Measurements from ENCODE around the gene IGSF21. TPM values are rescaled to one million over a fixed set of nuclear protein-coding genes. Genes with fewer than 3 reads are reported as not detected.

Gene IGSF21
- total and polyA plus RNA-seq, 2 of the 8 experiments (the other 6 are each of a cell fraction or from before 2014, with no cell fraction given), result 22.5 to 28.5 TPM

DNA sequence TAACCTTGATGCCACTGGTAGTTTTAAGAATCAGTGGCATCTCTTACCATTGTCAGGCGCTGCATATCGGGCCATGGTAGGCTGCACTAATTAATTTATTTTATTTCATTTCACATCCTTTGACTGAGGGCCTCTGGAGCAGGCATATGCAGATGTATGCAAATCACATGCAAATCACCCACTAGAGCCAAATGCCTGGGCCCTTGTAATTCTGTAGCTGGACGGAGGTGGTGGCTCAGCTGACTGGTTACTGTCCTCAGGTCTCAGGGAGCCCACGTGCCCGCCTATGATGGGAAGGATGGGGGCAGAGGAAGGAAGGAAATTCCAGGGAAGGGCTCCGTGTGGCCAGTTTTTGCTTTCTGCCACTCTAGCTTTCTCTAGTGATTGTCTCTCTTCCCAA, 122.7 kb downstream of the IGSF21 start:
- no peak overlapping the region; the same call in 1 of the 2 replicates for H3K18ac ChIP-seq (ENCODE audit: extremely low read depth, low read length)
- no peak for TF ChIP-seq CEBPB (IDR thresholded peaks at IDR 0.05; ENCODE audit: low read depth, low read length)
- TF ChIP-seq, protein P1, sequence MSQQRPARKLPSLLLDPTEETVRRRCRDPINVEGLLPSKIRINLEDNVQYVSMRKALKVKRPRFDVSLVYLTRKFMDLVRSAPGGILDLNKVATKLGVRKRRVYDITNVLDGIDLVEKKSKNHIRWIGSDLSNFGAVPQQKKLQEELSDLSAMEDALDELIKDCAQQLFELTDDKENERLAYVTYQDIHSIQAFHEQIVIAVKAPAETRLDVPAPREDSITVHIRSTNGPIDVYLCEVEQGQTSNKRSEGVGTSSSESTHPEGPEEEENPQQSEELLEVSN (IDR thresholded peaks at IDR 0.05), result no peak
- no peak for TF ChIP-seq GTF2F1 (IDR thresholded peaks at IDR 0.05; ENCODE audit: borderline replicate concordance, low read depth, low read length)
- no peak for TF ChIP-seq RBBP5 (IDR thresholded peaks at IDR 0.05; ENCODE audit: borderline replicate concordance, low read depth, low read length)
- TF ChIP-seq NRF1 (IDR thresholded peaks at IDR 0.05; ENCODE audit: low read depth, low read length), result no peak
- no peak for TF ChIP-seq POLR2AphosphoS5 (IDR thresholded peaks at IDR 0.05; ENCODE audit: low read depth, low read length)
- TF ChIP-seq KDM5A (IDR thresholded peaks at IDR 0.05; ENCODE audit: low read length), result no peak
- TF ChIP-seq, protein P2, sequence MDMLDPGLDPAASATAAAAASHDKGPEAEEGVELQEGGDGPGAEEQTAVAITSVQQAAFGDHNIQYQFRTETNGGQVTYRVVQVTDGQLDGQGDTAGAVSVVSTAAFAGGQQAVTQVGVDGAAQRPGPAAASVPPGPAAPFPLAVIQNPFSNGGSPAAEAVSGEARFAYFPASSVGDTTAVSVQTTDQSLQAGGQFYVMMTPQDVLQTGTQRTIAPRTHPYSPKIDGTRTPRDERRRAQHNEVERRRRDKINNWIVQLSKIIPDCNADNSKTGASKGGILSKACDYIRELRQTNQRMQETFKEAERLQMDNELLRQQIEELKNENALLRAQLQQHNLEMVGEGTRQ (IDR thresholded peaks at IDR 0.05; ENCODE audit: low read length), result no peak
- TF ChIP-seq EP300 (IDR thresholded peaks at IDR 0.05; ENCODE audit: borderline replicate concordance in 1 of 2, low read depth in 2 of 2, low read length in 2 of 2), result no peak
- H3K27ac ChIP-seq (ENCODE audit: low read depth, low read length), result no peak overlapping the region
- no peak overlapping the region for H3K4me2 ChIP-seq (ENCODE audit: insufficient read depth in 1 of 2, low read depth in 2 of 2, low read length in 2 of 2)
- no peaks in the 10 kb centered on the region for H3K23me2 ChIP-seq (ENCODE audit: low read depth, low read length)
- H2BK120ac ChIP-seq (replicated peaks; ENCODE audit: low read depth, low read length), result no peak overlapping the region
- CTCF ChIA-PET (ENCODE audit: partially characterized antibody), result interaction anchor here (0.6 to 3.8 kb wide), 16 partner anchors 9 to 1167 kb away, joined by 3 to 21 read pairs (median 5); no protein-coding TSS in a partner anchor
- H4K5ac ChIP-seq (ENCODE audit: insufficient read length, low read depth, low read length), result no peak overlapping the region
- H3K9me3 ChIP-seq (ENCODE audit: insufficient read depth in 2 of 2, low read depth in 1 of 2, low read length in 1 of 2), result peaks cover 10 to 14% of the 10 kb centered on the region in 2 experiments
- H3K36me3 ChIP-seq (ENCODE audit: control insufficient read depth in 2 of 4, insufficient read depth in 4 of 4, low read length in 3 of 4), result peaks cover 0 to 8% (median 0%) of the 10 kb centered on the region in 4 experiments; a peak in 2 of 8 replicates
- no peaks in the 10 kb centered on the region for H3K27me3 ChIP-seq (replicated peaks in 1 of 4; ENCODE audit: control insufficient read depth in 3 of 4, extremely low read depth in 1 of 4, insufficient read depth in 3 of 4, low read length in 3 of 4)
- H2BK15ac ChIP-seq (ENCODE audit: low read length), result no peak overlapping the region
- POLR2A ChIA-PET (ENCODE audit: partially characterized antibody), result interaction anchor here (0.9 to 3.3 kb wide), 4 partner anchors 11 to 68 kb away, joined by 3 to 8 read pairs (median 4); no protein-coding TSS in a partner anchor
- no peaks in the 10 kb centered on the region for H4K20me1 ChIP-seq (replicated peaks in 1 of 2; ENCODE audit: control insufficient read depth in 1 of 2, insufficient read depth in 2 of 2, low read length in 2 of 2)
- no peak overlapping the region for H4K91ac ChIP-seq (replicated peaks; ENCODE audit: insufficient read length, low read length)
- peaks cover 0 to 11% (median 7%) of the 10 kb centered on the region in 4 experiments; a peak in 3 of 7 replicates for H3K4me1 ChIP-seq (replicated peaks in 1 of 4; ENCODE audit: control insufficient read depth in 3 of 4, insufficient read depth in 4 of 4, low read length in 3 of 4)
- H3K14ac ChIP-seq (ENCODE audit: insufficient read length), result no peak overlapping the region
- no peak overlapping the region for H2BK12ac ChIP-seq (ENCODE audit: low read depth, low read length)
- H3K79me2 ChIP-seq (ENCODE audit: control insufficient read depth in 1 of 2, insufficient read depth in 2 of 2, low read length in 2 of 2), result no peaks in the 10 kb centered on the region
- no peak overlapping the region for H3K23ac ChIP-seq (ENCODE audit: insufficient read length)
- no peak overlapping the region for H4K8ac ChIP-seq (ENCODE audit: extremely low read depth, insufficient read depth, low read length)
- H3K4me3 ChIP-seq (ENCODE audit: extremely low read depth in 1 of 4, insufficient read depth in 2 of 4, low read depth in 3 of 4, low read length in 4 of 4), result no peak overlapping the region
- 0 out of 2 replicates have a peak overlapping the region, but pooled peaks have one; percentile 2 for H2BK20ac ChIP-seq (ENCODE audit: low read length)
- peak overlapping the region; percentile 45; the same call in 1 of the 2 replicates for H2AK5ac ChIP-seq (ENCODE audit: low read depth, low read length)
- no peak for DNase-seq (ENCODE audit: low read depth in 1 of 2, low spot score in 2 of 2)
- no peak overlapping the region for H3K56ac ChIP-seq (replicated peaks; ENCODE audit: insufficient read length, low read depth, low read length)
- H3K9ac ChIP-seq (replicated peaks in 1 of 4; ENCODE audit: extremely low read depth in 1 of 4, low read depth in 3 of 4, low read length in 3 of 4), result no peak overlapping the region
- FAIRE-seq, result no peak
- no peaks in the 10 kb centered on the region for H3K79me1 ChIP-seq (ENCODE audit: low read depth, low read length)
- H2AFZ ChIP-seq (ENCODE audit: low read length), result no peak overlapping the region
- peak overlapping the region; percentile 15; the same call in 1 of the 2 replicates for H2BK5ac ChIP-seq (ENCODE audit: low read depth, low read length)
- 85% methylated on average over 6 of the region's 6 CpGs; no CpG with 5 or more reads in 1 of the 2 experiments for WGBS, 2 experiments (ENCODE audit: extremely low coverage in 1 of 2, insufficient coverage in 1 of 2, insufficient read length in 1 of 2, insufficient replicate concordance in 2 of 2, low coverage in 1 of 2, low lambda C conversion rate in 2 of 2, missing lambda C conversion rate in 1 of 2)
- H3K4ac ChIP-seq (replicated peaks; ENCODE audit: insufficient read length, low read depth, low read length), result no peak overlapping the region
